Esophagus squamous epithelium (tissue), 4 donors: Measurements from ENCODE around the gene CDK6.

Experiments used
- CTCF ChIP-seq, 6 experiments: fragments of 450-650 bp in 4 of 6; fragments of 200-600 bp in 2 of 6; sonication (generic) in 2 of 6; IDR thresholded peaks; one replicate each; pipeline ENCODE4 v1.5.1; 2016 to 2019; ENCODE audit warnings: antibody characterized with exemption in 6 of 6, mild to moderate bottlenecking in 4 of 6, moderate library complexity in 4 of 6
- POLR2A ChIP-seq, 4 donors: fragments of 450-650 bp; IDR thresholded peaks; one replicate each; pipeline ENCODE4 v1.6.1; 2017; ENCODE audit warnings: antibody characterized with exemption in 4 of 4, mild to moderate bottlenecking in 4 of 4, moderate library complexity in 3 of 4

GRCh38 chr7:92876836-92877235 is 40.5 kb upstream of the CDK6 start:
- no peak for TF ChIP-seq POLR2A (IDR thresholded peaks at IDR 0.05)
- no peak for TF ChIP-seq CTCF (IDR thresholded peaks at IDR 0.05)
